Endothelial cell of umbilical vein (primary cell): ENCODE data around the gene ARTN. TPM values are rescaled to one million over a fixed set of nuclear protein-coding genes. Genes with fewer than 3 reads are reported as not detected.

Experiments used
- BruUV-seq: library from RNA; stranded (reverse); fragments of 400-500 nt; replicated peaks from 2 replicates; lab custom pipeline; 2021; lab: Mats Ljungman, UMichigan
- CTCF ChIA-PET: fragments of 300-600, 350-600 bp; sonication (Branson Sonifier 250); formaldehyde crosslinking; loops from one replicate; lab custom pipeline; 2021; ENCODE audit warnings: antibody characterized with exemption, inconsistent platforms; lab: Charles Lee
- POLR2A ChIA-PET: fragments of 300-600, 350-600 bp; sonication (Branson Sonifier 250); formaldehyde crosslinking; loops from one replicate; lab custom pipeline; 2021; ENCODE audit warnings: antibody characterized with exemption, inconsistent platforms; lab: Charles Lee
- DNase-seq: peaks from one replicate; pipeline ENCODE4 v3.0.0-alpha.2; 2011; ENCODE audit warnings: low read depth, low spot score
- FAIRE-seq: peaks from 2 replicates; lab custom pipeline; 2011; peaks lifted over from hg19 to GRCh38; lab: Jason Lieb, UNC
- H2AFZ ChIP-seq: 2 replicates; pipeline ENCODE4 v1.6.0; 2012; ENCODE audit warnings: low read depth, low read length, control low read depth, inconsistent platforms
- H3K27ac ChIP-seq: 2 replicates; pipeline ENCODE4 v1.5.1; 2011; ENCODE audit warnings: low read depth, mild to moderate bottlenecking, control low read depth, low read length, moderate library complexity; ENCODE audit not compliant: insufficient read depth
- H3K27me3 ChIP-seq, 2 experiments: 2 replicates each; pipeline versions ENCODE4 v1.6.0 to v1.6.1; 2011; ENCODE audit warnings: low read length in 2 of 2, mixed read lengths in 1 of 2; ENCODE audit not compliant: control insufficient read depth in 2 of 2, insufficient read depth in 2 of 2
- H3K36me3 ChIP-seq, 2 experiments: 2 replicates in 1 of 2; 3 replicates in 1 of 2; pipeline ENCODE4 v1.5.1; 2011; ENCODE audit warnings: low read length in 2 of 2, mild to moderate bottlenecking in 1 of 2, moderate library complexity in 1 of 2; ENCODE audit not compliant: control insufficient read depth in 2 of 2, insufficient read depth in 2 of 2; ENCODE audit errors: extremely low read depth in 1 of 2
- H3K4me1 ChIP-seq: 3 replicates; pipeline ENCODE4 v1.5.1; 2011; ENCODE audit warnings: mild to moderate bottlenecking, low read length; ENCODE audit not compliant: control insufficient read depth, insufficient read depth; ENCODE audit errors: extremely low read depth
- H3K4me2 ChIP-seq: 2 replicates; pipeline ENCODE4 v1.6.1; 2011; ENCODE audit warnings: low read length, control low read depth, mixed read lengths; ENCODE audit not compliant: insufficient read depth
- H3K4me3 ChIP-seq, 3 experiments: fragments of 200-600 bp in 1 of 3; sonication (generic), shearing (Covaris generic) in 1 of 3; replicated peaks in 1 of 3; 2 replicates each; pipeline ENCODE4 v1.5.1; 2011 to 2016; ENCODE audit warnings: control low read depth in 3 of 3, low read length in 3 of 3, mild to moderate bottlenecking in 2 of 3, inconsistent platforms in 1 of 3, low read depth in 1 of 3, moderate library complexity in 1 of 3; ENCODE audit not compliant: insufficient read depth in 1 of 3
- H3K79me2 ChIP-seq: 2 replicates; pipeline ENCODE4 v1.6.0; 2012; ENCODE audit warnings: low read length, inconsistent platforms; ENCODE audit not compliant: control insufficient read depth, insufficient read depth
- H3K9ac ChIP-seq: replicated peaks from 2 replicates; pipeline ENCODE3; 2011; ENCODE audit warnings: low read length, control low read depth; ENCODE audit not compliant: insufficient read depth; ENCODE audit errors: extremely low read depth
- H3K9me1 ChIP-seq: replicated peaks from 3 replicates; pipeline ENCODE4 v1.6.0; 2011; ENCODE audit warnings: mild to moderate bottlenecking, low read length; ENCODE audit not compliant: control insufficient read depth, insufficient read depth; ENCODE audit errors: extremely low read depth
- H3K9me3 ChIP-seq: replicated peaks from 2 replicates; pipeline ENCODE4 v1.5.1; 2012; ENCODE audit warnings: low read length, inconsistent platforms; ENCODE audit not compliant: control insufficient read depth, insufficient read depth
- H4K20me1 ChIP-seq: replicated peaks from 2 replicates; pipeline ENCODE3; 2011; ENCODE audit warnings: mild to moderate bottlenecking, low read length; ENCODE audit not compliant: control insufficient read depth, insufficient read depth; ENCODE audit errors: extremely low read depth
- CTCF ChIP-seq, 2 donors: IDR thresholded peaks; 1 replicate in 1 of 2; 2 replicates in 1 of 2; pipeline ENCODE4 v1.5.1; 2011; ENCODE audit warnings: low read length in 2 of 2, mild to moderate bottlenecking in 2 of 2, moderate library complexity in 2 of 2, control low read depth in 1 of 2, inconsistent platforms in 1 of 2, low read depth in 1 of 2; ENCODE audit not compliant: insufficient read depth in 1 of 2; ENCODE audit errors: extremely low read depth in 1 of 2
- EZH2 ChIP-seq: IDR thresholded peaks from 2 replicates; pipeline ENCODE4 v1.6.1; 2012; ENCODE audit warnings: borderline replicate concordance, low read depth, mild to moderate bottlenecking, moderate library complexity, low read length, inconsistent platforms; ENCODE audit not compliant: severe bottlenecking
- FOS ChIP-seq: IDR thresholded peaks from 2 replicates; pipeline ENCODE4 v1.6.1; 2011; ENCODE audit warnings: mild to moderate bottlenecking, low read length, moderate library complexity, borderline replicate concordance; ENCODE audit not compliant: insufficient read depth
- GATA2 ChIP-seq: IDR thresholded peaks from 2 replicates; pipeline ENCODE4 v1.7.0; 2011; ENCODE audit warnings: low read depth, mild to moderate bottlenecking, moderate library complexity, mixed read lengths, low read length; ENCODE audit not compliant: insufficient read length, insufficient read depth
- JUN ChIP-seq: IDR thresholded peaks from 2 replicates; pipeline ENCODE4 v1.6.1; 2011; ENCODE audit warnings: borderline replicate concordance, low read depth; ENCODE audit not compliant: insufficient read length, insufficient read depth
- MAX ChIP-seq: IDR thresholded peaks from 2 replicates; pipeline ENCODE4 v1.6.1; 2011; ENCODE audit not compliant: insufficient read depth, insufficient read length
- MYC ChIP-seq: IDR thresholded peaks from one replicate; pipeline ENCODE4 v1.6.1; 2011; ENCODE audit warnings: mild to moderate bottlenecking, low read depth, low read length
- POLR2A ChIP-seq: IDR thresholded peaks from 2 replicates; pipeline ENCODE4 v1.6.1; 2012; ENCODE audit warnings: low read depth, mild to moderate bottlenecking, control low read depth, low read length
- POLR2AphosphoS5 ChIP-seq: IDR thresholded peaks from 2 replicates; pipeline ENCODE4 v1.6.1; 2012; ENCODE audit warnings: low read depth, mild to moderate bottlenecking, control low read depth, low read length, moderate library complexity; ENCODE audit not compliant: insufficient read depth
- dilution Hi-C: fragments of 300-500 bp; cut with MboI; formaldehyde crosslinking; loops from one replicate; pipeline ENCODE4 v1.15.0; 2019; ENCODE audit warnings: low sequenced_read_pairs; ENCODE audit not compliant: extremely low pct_ligation_motif_present
- intact Hi-C: fragments of 100-400 bp; cut with micrococcal nuclease; formaldehyde crosslinking; loops from one replicate; pipeline ENCODE4 v1.10.0; 2022
- polyA plus RNA-seq, 4 experiments: library from polyadenylated mRNA; depleted of rRNA in 3 of 4; stranded (reverse) in 3 of 4; unstranded in 1 of 4; fragments of >200 nt; gene quantifications; 2 replicates each; pipeline versions ENCODE4 v1.2.1 to v1.2.3, GENCODE V29; 2011 to 2012; ENCODE audit warnings: missing spikeins in 1 of 4
- total RNA-seq: library from RNA; stranded (reverse); gene quantifications from 2 replicates; pipeline ENCODE4 v1.2.3, GENCODE V29; 2021

ARTN gene
- total and polyA plus RNA-seq, 2 donors (not counting 3 experiments of a cell fraction or from before 2014, with no cell fraction given): 0.11 to 0.18 TPM

- Histone ChIP-seq H3K9me1 (no peaks in the 10 kb centered on the region), H3K27ac (no peak overlapping the region), H3K4me2 (no peak overlapping the region), H3K27me3 (no peaks in the 10 kb centered on the region), H2AFZ (no peak overlapping the region), H4K20me1 (no peaks in the 10 kb centered on the region), H3K4me1 (no peaks in the 10 kb centered on the region), H3K79me2 (no peaks in the 10 kb centered on the region), H3K9me3 (no peaks in the 10 kb centered on the region), H3K4me3 (no peak overlapping the region), H3K9ac (no peak overlapping the region), H3K36me3 (peaks cover 0 to 21% of the 10 kb centered on the region in 2 experiments)
- ChIA-PET CTCF (interaction anchor here (1.3 kb wide), 1 partner anchor 29 kb away, joined by 4 read pairs; no protein-coding TSS in a partner anchor), POLR2A (no interaction called here)
- TF ChIP-seq POLR2AphosphoS5 (no peak), FOS (no peak), POLR2A (no peak), CTCF (IDR thresholded peaks at IDR 0.05; ENCODE audit: extremely low read depth in 1 of 2, insufficient read depth in 1 of 2, low read depth in 1 of 2, low read length in 2 of 2) (no peak), GATA2 (no peak), MYC (no peak), EZH2 (no peak), MAX (no peak), JUN (no peak)
- FAIRE-seq (no peak), DNase-seq (no peak)
- dilution Hi-C loops: no loop called here
- no TSS peak for BruUV-seq
- intact Hi-C loops: no loop called here
These were observed 30.3 kb downstream of the ARTN start for GRCh38 chr1:43963890-43964289.
